ENCODE data around the gene PFN2.
A peak's percentile ranks its signal among the peaks of the same experiment; 100 is the strongest.
"Not testable (repeated sequence)": the region's sequence is repeated elsewhere in the genome, so short reads cannot be mapped to it uniquely, and the experiment has no call there.

Gene PFN2

DNA sequence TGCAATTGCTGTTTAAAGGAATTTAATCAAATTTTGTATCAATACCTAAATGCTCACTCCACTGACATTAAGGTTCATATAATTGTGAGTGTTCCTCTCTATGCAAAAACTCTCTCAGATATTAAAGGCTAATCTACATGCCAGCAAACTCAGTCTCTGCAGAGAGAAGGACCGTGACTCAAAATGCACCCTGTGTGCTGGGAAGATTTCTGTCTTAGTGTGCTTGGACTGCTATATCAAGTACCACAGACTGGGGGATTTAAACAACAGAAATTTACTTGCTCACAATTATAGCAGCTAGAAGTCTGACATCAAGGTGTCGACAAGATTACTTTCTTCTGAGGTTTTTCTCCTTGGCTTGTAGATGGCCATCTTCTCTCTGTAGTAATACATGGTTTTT is 18.6 kb upstream of the PFN2 start:
- no peaks in the 10 kb centered on the region for H3K36me3 ChIP-seq (ENCODE audit: control insufficient read depth, insufficient read depth, low read length)
- no peaks in the 10 kb centered on the region for H3K27me3 ChIP-seq (ENCODE audit: control insufficient read depth, insufficient read depth, low read length)
- no peak overlapping the region for H3K27ac ChIP-seq (ENCODE audit: low read depth, low read length)
- H3K4me1 ChIP-seq (ENCODE audit: control insufficient read depth, insufficient read depth, low read length) = peaks cover 13% of the 10 kb centered on the region
- no peak overlapping the region for H3K4me3 ChIP-seq (ENCODE audit: low read depth, low read length)
- H3K9ac ChIP-seq (ENCODE audit: low read length) = no peak overlapping the region
- H3K9me3 ChIP-seq (ENCODE audit: control insufficient read depth, insufficient read depth, low read depth, low read length) = peaks cover 13% of the 10 kb centered on the region

DNA sequence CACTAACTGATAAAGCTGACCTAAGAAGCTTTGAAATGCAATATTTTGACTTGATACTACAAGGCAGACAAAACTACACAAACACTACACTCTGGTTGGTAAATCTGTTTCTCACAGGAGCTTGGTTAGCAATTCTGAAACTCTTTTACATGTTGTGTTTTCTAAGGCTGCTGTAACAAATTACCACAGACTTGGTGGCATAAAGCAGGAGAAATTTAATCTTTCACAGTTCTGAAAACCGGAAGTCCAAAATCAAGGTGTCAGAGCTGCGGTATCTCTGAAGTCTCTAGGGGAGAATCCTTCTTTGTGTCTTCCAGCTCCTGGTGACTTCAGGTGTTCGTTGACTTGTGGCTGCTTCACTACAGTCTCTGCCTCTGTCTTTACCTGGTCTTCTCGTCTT is 12.9 kb upstream of the PFN2 start:
- Histone ChIP-seq H3K9ac (ENCODE audit: low read length) (no peak overlapping the region), H3K27ac (ENCODE audit: low read depth, low read length) (no peak overlapping the region), H3K4me3 (ENCODE audit: low read depth, low read length) (no peak overlapping the region), H3K27me3 (ENCODE audit: control insufficient read depth, insufficient read depth, low read length) (no peaks in the 10 kb centered on the region), H3K9me3 (ENCODE audit: control insufficient read depth, insufficient read depth, low read depth, low read length) (no peaks in the 10 kb centered on the region; the same call in 1 of the 2 replicates), H3K36me3 (ENCODE audit: control insufficient read depth, insufficient read depth, low read length) (no peaks in the 10 kb centered on the region), H3K4me1 (ENCODE audit: control insufficient read depth, insufficient read depth, low read length) (no peaks in the 10 kb centered on the region)

DNA sequence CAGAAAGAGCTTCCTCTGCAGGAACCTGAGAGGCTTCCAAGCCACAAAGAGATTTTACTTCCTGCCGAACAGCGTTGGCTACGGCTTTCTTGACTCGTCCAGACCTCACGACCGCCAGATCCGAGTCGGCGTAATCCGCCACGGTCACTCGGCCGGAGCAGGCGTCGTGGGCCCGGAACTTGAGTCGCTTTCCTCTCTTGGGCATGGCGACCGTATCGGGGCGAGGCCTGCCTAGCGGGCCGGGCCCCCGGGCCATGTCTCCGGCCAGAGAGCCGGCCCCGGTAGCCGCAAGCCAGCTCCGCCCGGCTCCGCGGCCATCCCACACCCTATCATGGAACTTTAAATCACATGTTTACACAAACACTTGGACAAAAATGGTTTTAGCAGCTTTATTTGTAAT is 12.4 kb upstream of the PFN2 start:
- H3K27ac ChIP-seq (ENCODE audit: low read depth, low read length); H3K9me3 ChIP-seq (ENCODE audit: control insufficient read depth, insufficient read depth, low read depth, low read length); H3K4me1 ChIP-seq (ENCODE audit: control insufficient read depth, insufficient read depth, low read length); H3K4me3 ChIP-seq (ENCODE audit: low read depth, low read length); H3K36me3 ChIP-seq (ENCODE audit: control insufficient read depth, insufficient read depth, low read length); H3K27me3 ChIP-seq (ENCODE audit: control insufficient read depth, insufficient read depth, low read length); H3K9ac ChIP-seq (ENCODE audit: low read length): not testable (repeated sequence)

DNA sequence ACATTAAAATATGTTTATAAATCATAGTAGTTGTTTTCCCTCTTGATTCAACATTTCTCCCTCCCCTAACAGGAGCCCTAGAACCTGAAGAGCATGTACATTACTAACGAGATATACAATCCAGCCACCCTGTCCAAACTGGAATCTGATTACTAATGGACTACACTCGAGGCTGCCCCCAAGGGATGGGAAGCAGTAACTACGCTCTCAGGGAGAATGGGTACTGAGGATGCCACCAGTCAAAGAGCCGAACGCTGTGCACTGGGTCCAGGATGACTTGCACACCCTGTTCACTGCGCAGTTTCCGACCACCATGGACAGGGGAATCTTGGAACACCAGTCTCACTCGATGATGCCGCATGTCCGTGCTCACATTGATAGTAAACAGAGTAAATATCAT is 11.3 kb upstream of the PFN2 start:
- H3K27ac ChIP-seq (ENCODE audit: low read depth, low read length); H3K9me3 ChIP-seq (ENCODE audit: control insufficient read depth, insufficient read depth, low read depth, low read length); H3K36me3 ChIP-seq (ENCODE audit: control insufficient read depth, insufficient read depth, low read length); H3K4me3 ChIP-seq (ENCODE audit: low read depth, low read length); H3K4me1 ChIP-seq (ENCODE audit: control insufficient read depth, insufficient read depth, low read length); H3K9ac ChIP-seq (ENCODE audit: low read length); H3K27me3 ChIP-seq (ENCODE audit: control insufficient read depth, insufficient read depth, low read length): not testable (repeated sequence)

DNA sequence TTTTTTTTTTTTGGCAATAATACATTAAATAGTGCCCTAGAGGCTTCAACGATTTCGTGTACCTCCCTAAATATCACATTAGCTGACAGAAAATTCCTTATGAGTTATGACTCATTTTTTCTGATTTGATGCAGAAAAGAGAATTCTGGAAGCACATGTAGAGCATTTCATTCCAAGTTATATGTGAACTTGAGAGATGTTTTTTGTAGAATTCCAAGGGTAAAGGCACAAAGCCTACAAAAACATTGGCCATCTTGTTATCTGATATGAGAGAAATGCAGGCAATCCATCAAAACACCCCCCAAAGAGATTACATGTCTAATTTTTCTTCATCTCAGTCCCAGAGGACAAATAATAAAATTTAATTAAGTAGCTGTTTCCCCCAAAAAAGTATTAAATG is 6.7 kb upstream of the PFN2 start:
- no peak overlapping the region for H3K27ac ChIP-seq (ENCODE audit: low read depth, low read length)
- no peaks in the 10 kb centered on the region for H3K36me3 ChIP-seq (ENCODE audit: control insufficient read depth, insufficient read depth, low read length)
- H3K9me3 ChIP-seq (ENCODE audit: control insufficient read depth, insufficient read depth, low read depth, low read length) = no peaks in the 10 kb centered on the region; the same call in 1 of the 2 replicates
- no peaks in the 10 kb centered on the region for H3K27me3 ChIP-seq (ENCODE audit: control insufficient read depth, insufficient read depth, low read length)
- H3K4me3 ChIP-seq (ENCODE audit: low read depth, low read length) = no peak overlapping the region
- H3K4me1 ChIP-seq (ENCODE audit: control insufficient read depth, insufficient read depth, low read length) = peaks cover 2% of the 10 kb centered on the region
- H3K9ac ChIP-seq (ENCODE audit: low read length) = no peak overlapping the region

DNA sequence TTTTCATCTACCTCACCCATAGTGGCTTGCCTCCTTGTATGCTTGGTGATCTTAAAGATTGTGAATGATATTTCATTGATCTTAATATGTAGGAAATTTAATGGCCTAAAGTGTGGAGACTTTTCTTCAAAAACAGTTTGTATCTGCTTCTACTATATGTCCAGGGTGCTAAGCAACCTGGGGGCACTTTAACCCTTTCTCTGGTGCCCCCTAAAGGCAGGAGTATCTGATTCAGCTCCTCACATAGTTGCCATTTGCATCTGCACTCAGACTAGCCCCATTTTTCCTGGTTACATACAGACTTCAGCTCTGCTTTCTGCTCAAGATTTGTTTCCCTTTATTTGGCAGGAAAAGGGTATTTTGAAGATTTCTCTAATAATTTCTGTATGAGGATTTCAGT is 5.2 kb upstream of the PFN2 start:
- no peak overlapping the region for H3K9ac ChIP-seq (ENCODE audit: low read length)
- no peak overlapping the region for H3K4me3 ChIP-seq (ENCODE audit: low read depth, low read length)
- no peaks in the 10 kb centered on the region for H3K36me3 ChIP-seq (ENCODE audit: control insufficient read depth, insufficient read depth, low read length)
- no peak overlapping the region for H3K27ac ChIP-seq (ENCODE audit: low read depth, low read length)
- no peaks in the 10 kb centered on the region; the same call in 1 of the 2 replicates for H3K9me3 ChIP-seq (ENCODE audit: control insufficient read depth, insufficient read depth, low read depth, low read length)
- H3K27me3 ChIP-seq (ENCODE audit: control insufficient read depth, insufficient read depth, low read length) = no peaks in the 10 kb centered on the region
- H3K4me1 ChIP-seq (ENCODE audit: control insufficient read depth, insufficient read depth, low read length) = peaks cover 4% of the 10 kb centered on the region

DNA sequence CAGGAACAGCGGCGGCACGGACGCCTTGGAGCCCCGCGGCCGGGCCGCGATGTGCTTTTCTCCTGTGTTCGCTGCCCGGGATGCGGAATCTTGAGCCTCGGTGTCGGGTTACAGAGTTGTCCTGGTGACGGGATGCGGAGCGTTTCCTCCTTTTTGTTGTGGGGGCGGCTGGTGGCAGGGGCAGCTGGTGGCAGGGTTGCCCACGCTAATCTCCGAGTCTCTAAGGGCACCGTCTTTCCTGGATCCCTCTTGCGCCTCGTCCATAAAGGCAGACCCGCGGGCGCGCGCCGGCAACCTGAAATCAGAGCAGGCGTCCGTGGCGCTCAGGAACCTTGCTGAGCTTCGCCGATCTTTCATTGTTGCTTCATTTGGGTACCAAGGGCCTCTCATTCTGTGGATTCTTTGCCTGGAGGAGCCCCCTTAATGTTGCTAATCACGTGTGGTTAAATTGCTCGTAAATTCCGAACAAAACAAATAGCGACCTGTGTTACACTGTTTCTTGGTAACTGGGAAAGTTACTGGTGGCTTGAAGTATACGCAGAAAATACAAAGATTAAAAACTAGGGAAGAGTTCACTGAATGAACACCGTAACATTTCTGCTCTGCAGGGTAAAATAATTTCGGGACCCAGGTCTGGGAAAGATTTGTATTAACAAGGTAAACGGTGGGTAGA is 844 bp upstream of the PFN2 start:
- H3K9me3 ChIP-seq (ENCODE audit: control insufficient read depth, insufficient read depth, low read depth, low read length) = no peaks in the 10 kb centered on the region
- H3K4me1 ChIP-seq (ENCODE audit: control insufficient read depth, insufficient read depth, low read length) = peaks cover 23% of the 10 kb centered on the region
- H3K9ac ChIP-seq (ENCODE audit: low read length) = peak overlapping the region; percentile 93
- peak overlapping the region; percentile 86 for H3K27ac ChIP-seq (ENCODE audit: low read depth, low read length)
- peak overlapping the region; percentile 87 for H3K4me3 ChIP-seq (ENCODE audit: low read depth, low read length)
- peaks cover 17% of the 10 kb centered on the region for H3K36me3 ChIP-seq (ENCODE audit: control insufficient read depth, insufficient read depth, low read length)
- H3K27me3 ChIP-seq (ENCODE audit: control insufficient read depth, insufficient read depth, low read length) = no peaks in the 10 kb centered on the region

DNA sequence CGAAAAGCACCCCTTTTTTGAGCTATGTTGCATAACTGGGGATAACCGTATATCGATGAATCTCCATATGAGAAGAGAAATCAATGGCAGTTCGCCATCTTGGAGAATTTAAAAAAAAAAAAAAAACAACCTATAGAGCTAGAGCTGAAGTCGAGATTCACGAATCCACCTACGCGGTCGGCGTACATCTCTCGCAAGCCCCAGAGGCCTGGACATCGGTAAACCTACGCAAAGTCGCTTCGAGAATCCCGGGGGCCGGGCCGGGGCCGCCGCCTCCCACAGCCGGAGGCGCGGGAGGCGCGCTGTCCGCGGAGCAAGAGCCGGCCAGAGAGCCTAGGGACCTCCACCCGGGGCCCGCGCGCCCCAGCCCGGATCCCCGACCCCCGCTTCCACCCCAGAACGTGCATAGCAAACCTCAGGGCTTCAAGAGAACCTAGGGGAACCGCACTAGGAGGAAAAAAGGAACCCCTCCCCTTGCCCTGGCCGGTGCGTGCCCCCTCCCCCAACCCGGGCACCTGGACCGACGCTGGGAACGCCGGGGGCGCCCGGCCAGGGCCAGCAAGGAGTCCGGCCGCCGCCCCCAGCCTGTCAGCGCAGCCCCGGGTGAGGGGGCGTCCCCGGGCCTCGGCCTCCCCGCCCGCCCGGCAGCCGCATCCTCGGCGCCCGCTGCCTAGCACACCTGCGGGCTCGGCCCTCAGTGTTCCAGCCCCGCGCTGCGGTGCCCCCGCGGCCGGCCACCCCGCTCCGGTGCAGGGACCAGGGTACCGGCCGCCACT is 567 bp downstream of the PFN2 start:
- Histone ChIP-seq H3K36me3 (ENCODE audit: control insufficient read depth, insufficient read depth, low read length) (peaks cover 31% of the 10 kb centered on the region), H3K4me3 (ENCODE audit: low read depth, low read length) (peak overlapping the region; percentile 87), H3K9me3 (ENCODE audit: control insufficient read depth, insufficient read depth, low read depth, low read length) (no peaks in the 10 kb centered on the region), H3K27me3 (ENCODE audit: control insufficient read depth, insufficient read depth, low read length) (no peaks in the 10 kb centered on the region), H3K9ac (ENCODE audit: low read length) (peak overlapping the region; percentile 93), H3K27ac (ENCODE audit: low read depth, low read length) (peak overlapping the region; percentile 93), H3K4me1 (ENCODE audit: control insufficient read depth, insufficient read depth, low read length) (peaks cover 32% of the 10 kb centered on the region)

DNA sequence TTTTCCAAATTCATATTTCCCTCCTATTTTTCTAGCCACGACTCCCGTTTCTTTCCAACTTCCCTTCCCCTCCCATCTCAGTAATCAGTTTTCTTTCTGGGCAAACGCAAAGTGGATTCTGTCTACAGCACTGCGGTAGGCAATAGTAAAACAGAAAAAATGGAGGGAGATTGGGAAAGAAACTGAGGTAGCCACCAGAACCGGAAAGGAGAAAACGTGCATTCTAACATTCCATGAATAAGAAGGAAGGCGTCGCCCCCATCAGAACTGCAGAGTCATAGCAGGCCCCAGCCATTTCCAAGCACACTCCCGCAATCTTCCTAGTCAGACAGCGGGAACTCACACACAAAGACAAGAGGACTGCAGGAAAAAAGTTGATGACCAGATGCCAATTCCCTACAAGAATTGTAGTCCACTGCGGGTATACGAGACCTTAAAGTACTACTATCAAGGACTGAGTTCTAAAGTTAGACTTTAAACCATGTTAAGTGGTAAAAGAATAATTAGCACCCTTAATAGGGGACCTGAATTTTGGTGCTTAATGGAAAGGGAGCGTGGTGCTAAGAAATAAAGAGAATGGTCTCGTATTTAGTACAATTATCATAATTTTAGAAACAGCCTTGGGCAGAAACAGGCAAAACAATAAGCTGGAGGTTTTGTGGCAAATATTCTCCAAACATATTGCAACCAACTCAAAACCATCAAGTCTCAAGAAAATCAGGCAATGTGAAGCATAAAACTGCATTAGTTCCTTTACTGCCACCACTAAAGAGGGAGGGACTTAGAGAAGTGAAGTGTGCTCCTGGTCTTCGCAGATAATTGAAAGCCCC is 1.4 kb downstream of the PFN2 start:
- H3K27ac ChIP-seq (ENCODE audit: low read depth, low read length) = peak overlapping the region; percentile 93
- H3K9me3 ChIP-seq (ENCODE audit: control insufficient read depth, insufficient read depth, low read depth, low read length) = no peaks in the 10 kb centered on the region
- H3K36me3 ChIP-seq (ENCODE audit: control insufficient read depth, insufficient read depth, low read length) = peaks cover 39% of the 10 kb centered on the region
- H3K4me1 ChIP-seq (ENCODE audit: control insufficient read depth, insufficient read depth, low read length) = peaks cover 32% of the 10 kb centered on the region
- H3K27me3 ChIP-seq (ENCODE audit: control insufficient read depth, insufficient read depth, low read length) = no peaks in the 10 kb centered on the region
- peak overlapping the region; percentile 93 for H3K9ac ChIP-seq (ENCODE audit: low read length)
- peak overlapping the region; percentile 87 for H3K4me3 ChIP-seq (ENCODE audit: low read depth, low read length)

DNA sequence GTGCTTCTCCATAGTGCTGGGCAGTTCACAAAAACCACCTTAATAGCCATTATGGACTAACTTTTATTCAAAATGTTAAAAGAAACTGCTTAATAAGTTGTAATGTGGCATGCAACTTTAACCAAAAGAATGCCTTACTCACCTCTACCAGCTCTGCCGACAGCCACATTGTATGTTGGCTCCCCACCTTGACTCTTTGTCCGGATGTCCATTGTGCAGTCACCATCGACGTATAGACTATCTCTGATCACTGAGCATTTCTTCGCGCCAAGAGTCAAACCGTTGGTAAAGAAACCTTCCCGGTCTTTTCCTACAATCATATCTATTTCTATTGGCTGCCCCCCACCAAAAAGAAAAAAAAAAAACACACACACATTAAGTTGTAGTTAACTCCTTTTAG is 2.5 kb downstream of the PFN2 start:
- Histone ChIP-seq H3K9me3 (ENCODE audit: control insufficient read depth, insufficient read depth, low read depth, low read length) (no peaks in the 10 kb centered on the region), H3K4me3 (ENCODE audit: low read depth, low read length) (peak overlapping the region; percentile 87), H3K36me3 (ENCODE audit: control insufficient read depth, insufficient read depth, low read length) (peaks cover 50% of the 10 kb centered on the region), H3K9ac (ENCODE audit: low read length) (peak overlapping the region; percentile 93), H3K27ac (ENCODE audit: low read depth, low read length) (peak overlapping the region; percentile 93; the same call in 1 of the 2 replicates), H3K27me3 (ENCODE audit: control insufficient read depth, insufficient read depth, low read length) (no peaks in the 10 kb centered on the region), H3K4me1 (ENCODE audit: control insufficient read depth, insufficient read depth, low read length) (peaks cover 32% of the 10 kb centered on the region)

Data from HUES6 (cell line).